Astrocyte of the hippocampus (primary cell): ENCODE results near the gene P3H1.
A peak's percentile ranks its signal among the peaks of the same experiment; 100 is the strongest.
"Not testable (repeated sequence)": the region's sequence is repeated elsewhere in the genome, so short reads cannot be mapped to it uniquely, and the experiment has no call there.

Experiments used
- DNase-seq: peaks from one replicate; pipeline ENCODE4 v3.0.0; 2011; ENCODE audit warnings: low read depth, low spot score

Gene P3H1, protein sequence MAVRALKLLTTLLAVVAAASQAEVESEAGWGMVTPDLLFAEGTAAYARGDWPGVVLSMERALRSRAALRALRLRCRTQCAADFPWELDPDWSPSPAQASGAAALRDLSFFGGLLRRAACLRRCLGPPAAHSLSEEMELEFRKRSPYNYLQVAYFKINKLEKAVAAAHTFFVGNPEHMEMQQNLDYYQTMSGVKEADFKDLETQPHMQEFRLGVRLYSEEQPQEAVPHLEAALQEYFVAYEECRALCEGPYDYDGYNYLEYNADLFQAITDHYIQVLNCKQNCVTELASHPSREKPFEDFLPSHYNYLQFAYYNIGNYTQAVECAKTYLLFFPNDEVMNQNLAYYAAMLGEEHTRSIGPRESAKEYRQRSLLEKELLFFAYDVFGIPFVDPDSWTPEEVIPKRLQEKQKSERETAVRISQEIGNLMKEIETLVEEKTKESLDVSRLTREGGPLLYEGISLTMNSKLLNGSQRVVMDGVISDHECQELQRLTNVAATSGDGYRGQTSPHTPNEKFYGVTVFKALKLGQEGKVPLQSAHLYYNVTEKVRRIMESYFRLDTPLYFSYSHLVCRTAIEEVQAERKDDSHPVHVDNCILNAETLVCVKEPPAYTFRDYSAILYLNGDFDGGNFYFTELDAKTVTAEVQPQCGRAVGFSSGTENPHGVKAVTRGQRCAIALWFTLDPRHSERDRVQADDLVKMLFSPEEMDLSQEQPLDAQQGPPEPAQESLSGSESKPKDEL

DNA sequence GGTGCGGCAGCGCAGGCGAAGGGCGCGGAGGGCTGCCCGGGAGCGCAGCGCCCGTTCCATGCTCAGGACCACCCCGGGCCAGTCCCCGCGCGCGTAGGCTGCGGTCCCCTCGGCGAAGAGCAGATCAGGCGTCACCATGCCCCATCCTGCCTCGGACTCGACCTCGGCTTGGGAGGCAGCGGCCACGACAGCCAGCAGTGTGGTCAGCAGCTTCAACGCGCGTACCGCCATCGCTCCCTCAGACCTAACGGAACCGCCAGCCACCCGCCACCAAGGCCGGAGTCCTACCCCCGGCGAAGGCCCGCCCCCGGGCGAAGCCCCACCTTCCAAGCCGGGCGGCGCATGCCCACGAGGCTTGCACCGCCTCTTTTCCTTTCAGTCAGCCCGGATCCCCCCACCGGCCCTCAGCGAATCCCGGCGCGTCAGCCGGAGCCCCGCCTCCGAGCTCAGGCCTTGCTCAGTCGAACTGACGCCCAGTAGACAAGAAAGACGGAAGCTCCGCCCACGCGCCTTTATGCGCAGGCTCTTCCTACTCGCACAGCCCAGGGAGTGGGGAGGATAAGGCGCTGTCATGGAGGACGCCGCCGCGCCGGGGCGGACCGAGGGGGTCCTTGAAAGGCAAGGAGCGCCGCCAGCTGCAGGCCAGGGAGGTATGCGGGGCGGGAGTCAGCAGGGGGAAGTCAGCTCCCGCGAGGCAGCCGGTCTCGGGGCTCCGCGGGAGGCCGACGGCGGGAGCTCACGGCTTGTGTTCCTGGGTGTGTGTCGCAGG is at the start of gene P3H1, which contains the start of gene C1orf50:
TSS of gene P3H1 (minus strand) at position 288 of the 769 bp plus-strand sequence. CDS start at position 231, 57 bp downstream.
TSS of gene C1orf50 (plus strand) at position 509 of the 769 bp plus-strand sequence. CDS start at position 572, 63 bp downstream.
- DNase-seq, result peak; percentile 100

DNA sequence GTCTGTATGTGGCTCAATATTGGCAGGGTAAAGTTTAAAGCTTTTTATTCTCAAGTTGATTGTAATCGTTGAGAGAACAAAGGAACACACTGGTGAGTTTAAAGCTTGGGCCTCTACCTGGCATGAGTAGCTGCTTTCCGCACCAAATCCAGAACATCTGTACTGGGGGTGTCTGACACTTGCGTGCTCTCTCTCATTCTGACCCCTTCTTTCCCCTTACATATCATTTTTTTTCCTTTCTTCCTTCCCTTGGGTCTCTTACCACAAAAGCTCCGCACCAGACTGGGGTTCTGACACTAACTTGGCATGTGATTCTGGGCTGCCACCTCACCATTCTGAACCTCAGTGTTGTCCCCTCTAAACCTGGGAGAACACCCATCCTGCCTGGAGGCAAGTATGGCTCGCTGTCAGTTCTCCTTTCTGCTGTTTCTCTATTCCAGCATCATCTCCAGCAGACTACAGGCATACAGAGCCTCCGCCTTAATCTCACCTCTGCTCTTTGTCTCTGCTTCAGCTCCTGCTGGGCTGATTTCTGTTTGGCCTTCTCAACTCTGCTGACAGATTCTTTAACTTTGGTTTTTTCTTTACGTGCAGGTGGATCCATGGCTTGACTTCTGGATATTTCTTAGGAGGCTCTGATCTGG is 49.2 kb upstream of the P3H1 start:
- DNase-seq, result peak; percentile 42

DNA sequence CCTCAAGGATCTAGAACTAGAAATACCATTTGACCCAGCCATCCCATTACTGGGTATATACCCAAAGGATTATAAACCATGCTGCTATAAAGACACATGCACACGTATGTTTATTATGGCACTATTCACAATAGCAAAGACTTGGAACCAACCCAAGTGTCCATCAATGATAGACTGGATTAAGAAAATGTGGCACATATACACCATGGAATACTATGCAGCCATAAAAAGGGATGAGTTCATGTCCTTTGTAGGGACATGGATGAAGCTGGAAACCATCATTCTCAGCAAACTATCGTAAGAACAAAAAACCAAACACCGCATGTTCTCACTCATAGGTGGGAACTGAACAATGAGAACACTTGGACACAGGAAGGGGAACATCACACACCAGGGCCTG is 48.0 kb upstream of the P3H1 start:
- not testable (repeated sequence) for DNase-seq

DNA sequence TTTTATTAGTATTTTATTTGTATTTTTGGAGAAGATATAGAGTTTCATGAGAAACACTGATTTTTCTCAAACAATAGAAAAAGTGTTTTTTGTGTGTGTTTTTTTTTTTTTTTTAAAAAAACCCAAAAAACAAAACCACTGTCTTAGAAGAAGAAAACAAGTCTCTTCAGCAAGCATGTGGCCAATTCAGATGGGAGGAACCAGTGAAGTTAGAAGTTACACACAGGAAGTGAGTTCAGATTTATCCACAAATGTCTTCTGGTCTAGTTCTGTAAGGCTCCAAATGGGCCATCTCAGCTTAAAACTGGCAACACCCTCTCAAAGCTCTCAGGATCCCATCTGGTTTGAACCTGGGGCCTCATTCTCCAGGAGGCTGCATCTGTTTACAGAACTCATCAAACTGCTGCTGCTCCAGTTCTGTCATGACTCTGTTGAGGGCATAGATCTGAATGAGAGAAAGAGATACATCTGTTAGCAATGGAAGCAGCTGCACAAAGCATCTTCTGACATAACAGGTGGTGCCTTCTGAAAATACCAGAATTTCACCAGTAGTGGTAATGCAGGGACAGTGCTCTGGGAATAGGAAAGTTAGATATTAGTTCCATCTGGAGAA is 40.3 kb upstream of the P3H1 start:
- DNase-seq, result no peak

DNA sequence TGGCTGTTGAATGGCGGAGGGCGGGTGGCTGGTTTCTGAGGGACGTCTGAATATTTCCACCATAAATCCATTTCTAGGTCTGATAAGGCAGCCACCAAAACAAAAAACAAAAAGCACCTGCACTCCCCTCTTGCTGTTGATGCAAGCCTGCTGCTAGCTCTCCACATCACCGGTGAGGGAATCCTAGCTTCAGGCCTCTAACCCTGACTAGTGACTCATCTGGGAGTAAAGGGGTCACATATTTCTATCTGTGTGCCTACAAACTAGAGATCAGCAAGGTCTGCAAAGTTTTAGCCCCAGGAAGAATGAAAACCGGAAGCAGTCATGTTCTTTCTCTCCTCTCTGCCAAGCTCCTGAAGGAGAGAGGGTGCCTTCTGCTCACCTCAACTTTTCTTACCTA is 39.8 kb upstream of the P3H1 start:
- DNase-seq, result no peak

DNA sequence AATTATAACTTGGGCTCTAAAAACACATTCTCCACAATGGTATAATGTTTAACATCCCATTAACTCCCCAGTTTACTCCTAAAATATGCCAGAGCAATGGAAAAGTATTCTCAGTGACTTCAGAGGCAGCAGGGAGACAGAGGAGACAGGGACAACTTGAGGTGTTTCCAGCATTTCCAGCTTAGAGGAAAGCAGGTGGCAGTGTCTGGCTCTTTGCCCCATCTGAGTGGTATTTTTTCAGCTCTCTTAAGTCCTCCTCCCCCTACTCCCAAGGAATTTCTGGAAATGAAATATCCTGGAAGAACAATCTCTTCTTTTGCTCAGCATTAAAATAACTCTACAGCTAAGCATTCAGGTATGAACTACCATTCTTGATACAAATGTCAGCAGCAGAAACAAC is 39.3 kb upstream of the P3H1 start:
- no peak for DNase-seq

DNA sequence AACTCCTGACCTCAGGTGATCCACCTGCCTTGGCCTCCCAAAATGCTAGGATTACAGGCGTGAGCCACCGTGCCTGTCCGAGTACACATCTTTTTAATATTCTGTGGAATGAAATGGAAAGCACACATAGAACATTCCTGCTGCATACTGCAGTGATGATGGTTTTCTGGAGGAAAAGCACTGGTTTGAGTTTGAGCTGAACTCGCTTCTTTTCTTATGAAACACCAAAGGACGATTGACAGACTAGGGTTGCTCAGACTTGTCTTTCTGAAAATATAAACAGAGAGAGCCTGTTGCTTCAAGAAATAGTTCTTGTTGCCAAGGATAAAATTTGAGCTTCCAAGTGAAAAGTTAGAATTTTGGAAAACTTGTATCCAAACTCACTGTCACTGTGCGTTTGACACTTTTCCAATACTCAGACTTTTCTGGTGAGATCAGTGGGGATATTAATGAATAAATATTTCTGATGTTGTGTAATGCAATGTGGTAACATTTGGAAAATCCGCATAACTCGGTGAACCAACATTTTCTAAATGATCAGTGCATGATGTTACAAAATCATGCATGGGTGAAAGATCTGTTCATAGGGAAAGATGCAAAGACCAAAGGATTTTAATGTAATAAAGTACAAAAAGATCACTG is 35.1 kb upstream of the P3H1 start:
- DNase-seq, result no peak

DNA sequence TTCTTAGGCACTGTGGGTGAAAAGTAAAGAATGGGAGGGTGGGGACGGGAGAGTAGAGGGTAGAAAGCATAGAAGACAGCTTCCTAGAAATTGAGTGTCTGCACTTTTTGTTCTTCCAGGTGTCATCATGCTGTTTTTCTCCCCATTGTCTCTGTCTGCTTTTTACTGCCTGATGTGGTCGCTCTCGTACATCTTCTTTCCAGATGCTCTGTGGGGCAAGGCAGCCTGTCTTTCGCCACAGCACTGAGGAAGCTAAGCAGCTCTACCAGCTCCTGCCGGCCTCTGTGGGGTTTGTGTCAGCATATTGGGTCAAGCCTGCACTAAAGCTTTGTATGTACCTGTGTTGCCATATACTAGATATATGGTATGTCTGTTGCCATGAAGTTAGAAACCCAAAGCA is 31.2 kb upstream of the P3H1 start:
- no peak for DNase-seq

DNA sequence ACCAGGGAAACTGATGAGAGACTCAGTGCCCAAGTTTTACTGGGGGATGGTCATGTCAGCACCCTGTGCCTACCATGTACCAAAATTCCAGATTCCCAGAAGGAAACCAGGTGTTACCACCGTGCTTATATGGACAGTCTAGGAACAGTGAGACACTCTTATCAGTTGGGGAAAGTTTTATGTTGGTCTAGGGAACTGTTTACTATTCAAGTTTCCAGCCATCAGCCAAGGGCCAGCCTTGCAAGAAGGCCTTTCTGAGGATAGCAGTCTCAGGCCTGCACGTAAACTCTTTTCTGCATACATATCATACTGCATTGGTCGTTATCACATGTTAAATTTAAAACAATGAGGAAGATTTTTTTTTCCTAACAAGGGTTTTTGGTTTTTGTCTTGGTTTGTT is 30.6 kb upstream of the P3H1 start:
- no peak for DNase-seq

DNA sequence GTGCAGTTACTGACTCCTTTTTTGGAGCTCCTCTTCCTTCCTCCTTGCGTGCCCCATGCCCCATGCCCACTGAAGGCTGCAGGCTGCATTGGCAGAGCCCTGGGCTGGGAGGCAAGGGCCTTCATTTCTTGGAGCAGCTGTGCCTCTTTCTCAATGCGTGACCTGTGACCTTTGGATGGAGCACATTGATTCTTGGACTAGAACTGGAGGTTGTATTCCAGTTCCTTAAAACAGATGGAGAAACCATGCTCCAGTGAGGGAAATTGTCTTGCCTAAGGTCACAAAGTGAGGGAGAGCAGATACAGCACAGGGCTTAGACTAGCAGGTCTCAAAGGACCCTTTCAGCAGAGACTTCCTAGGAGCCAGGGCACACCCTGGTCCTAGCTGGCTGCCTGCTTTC is 27.0 kb upstream of the P3H1 start:
- no peak for DNase-seq

DNA sequence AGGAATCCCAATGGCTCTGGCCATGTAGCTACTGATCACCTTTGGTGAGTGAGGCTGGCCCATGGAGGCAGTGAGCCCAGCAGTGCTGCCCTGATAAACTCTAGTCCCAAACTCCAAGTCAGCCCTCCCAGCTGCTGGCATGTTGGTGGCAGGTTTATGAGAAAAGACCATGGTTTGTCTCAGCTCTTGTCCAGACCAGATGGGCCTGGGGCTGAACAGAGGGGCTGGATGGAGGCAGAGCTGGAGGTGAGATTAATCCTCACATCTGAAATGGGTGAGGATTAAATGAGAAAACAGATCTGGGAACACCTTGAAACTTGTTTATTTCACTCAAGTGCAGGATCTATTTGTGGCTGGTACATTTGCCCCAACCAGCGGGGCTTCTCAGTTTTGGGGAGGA is 21.2 kb upstream of the P3H1 start:
- no peak for DNase-seq

DNA sequence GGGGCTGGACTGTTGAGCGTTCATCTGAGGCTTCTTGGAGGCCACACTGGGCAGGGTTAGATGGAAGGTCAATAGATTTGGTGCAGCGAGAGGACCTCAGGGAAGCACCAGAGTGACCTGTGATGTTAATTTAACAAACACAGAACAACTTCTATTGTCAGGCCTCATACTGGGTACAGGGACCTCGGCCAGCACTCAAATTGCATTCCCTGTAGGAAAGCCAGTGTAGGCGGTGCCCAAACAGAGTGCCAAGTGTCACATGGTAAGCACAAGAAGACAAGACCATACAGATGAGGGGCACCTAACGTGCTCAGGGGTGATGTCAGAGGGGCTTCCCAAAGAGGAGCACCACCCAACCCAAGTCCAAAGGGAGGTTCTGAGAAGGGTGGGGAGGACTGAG is 19.3 kb upstream of the P3H1 start:
- no peak for DNase-seq

DNA sequence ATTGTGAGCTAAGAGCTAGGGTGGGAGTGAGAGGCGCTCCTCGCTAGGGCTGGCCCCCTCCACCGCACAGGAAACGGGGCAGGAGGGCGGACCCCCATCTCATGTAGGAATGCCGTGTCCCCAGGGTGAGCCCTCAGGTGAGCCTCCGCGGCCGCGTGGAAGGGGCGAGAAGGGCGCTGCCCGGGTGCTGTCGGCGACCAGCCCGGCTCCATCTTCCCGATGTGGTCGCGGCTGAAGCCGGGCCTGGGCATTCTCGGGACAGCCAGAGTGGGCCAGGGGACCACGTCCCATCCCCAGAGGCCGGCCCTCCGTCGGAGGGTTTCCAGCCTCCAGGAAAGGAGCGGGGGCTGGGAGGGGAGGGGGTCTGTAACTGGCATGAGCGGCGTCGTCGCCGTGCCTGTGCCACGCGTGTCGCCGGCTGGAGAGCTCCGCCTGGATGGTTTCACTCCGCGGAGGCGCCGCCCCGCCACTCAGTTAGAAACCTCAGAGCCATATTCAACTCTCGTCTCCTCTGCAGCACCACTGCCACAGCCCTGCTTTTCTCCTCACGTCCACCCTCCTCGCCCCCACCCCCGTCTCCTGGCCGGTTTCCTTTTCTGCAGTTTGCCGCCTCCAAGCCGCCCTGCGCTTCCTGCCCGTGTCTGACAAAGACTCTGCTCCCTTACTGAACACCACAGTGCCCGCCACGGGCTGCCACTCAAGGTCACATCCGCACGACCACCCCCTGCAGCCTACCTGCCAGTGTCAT is 18.3 kb upstream of the P3H1 start, which contains the start of gene TMEM269:
TSS of gene TMEM269 (plus strand) at position 46 of the 748 bp plus-strand sequence. CDS start 4,903 bp downstream, outside the sequence.
- DNase-seq, result peak; percentile 39

DNA sequence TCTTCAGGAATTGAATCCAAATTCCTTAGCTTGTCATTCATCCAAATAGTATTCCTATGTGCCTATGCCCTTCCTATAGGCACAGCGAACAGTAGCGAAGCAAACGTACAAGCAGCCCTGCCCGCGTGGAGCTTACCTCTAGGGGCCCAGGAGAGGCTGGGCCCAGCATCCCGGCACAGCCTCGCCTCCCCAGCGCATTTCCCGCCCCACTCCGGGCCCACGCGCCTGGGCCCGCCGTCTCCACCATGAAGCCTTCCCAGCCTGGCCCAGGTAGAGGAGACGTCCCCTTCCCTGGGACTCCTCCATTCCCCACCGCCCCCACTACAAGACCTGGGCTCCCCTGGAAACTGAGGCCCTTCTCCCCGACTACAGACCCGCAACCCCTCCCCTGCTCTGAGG is 17.7 kb upstream of the P3H1 start:
- DNase-seq, result no peak

DNA sequence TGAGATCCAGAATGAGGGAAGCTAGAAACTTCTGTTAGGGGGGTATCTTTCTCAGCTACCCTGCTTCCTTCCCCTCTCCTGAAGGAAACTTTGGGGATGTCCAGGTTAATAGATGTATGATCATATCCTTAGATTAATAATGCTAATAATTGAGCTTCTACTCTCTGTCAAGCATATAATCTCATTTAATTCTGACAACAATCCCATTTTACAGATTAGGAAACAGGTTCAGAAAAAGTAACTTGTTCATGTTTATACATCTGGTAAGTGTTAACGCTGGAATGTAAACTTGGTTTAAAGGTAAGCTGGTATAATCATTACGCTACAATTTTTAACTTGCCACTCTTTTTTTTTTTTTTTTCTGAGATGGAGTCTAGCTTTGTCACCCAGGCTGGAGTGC is 16.3 kb upstream of the P3H1 start:
- no peak for DNase-seq

DNA sequence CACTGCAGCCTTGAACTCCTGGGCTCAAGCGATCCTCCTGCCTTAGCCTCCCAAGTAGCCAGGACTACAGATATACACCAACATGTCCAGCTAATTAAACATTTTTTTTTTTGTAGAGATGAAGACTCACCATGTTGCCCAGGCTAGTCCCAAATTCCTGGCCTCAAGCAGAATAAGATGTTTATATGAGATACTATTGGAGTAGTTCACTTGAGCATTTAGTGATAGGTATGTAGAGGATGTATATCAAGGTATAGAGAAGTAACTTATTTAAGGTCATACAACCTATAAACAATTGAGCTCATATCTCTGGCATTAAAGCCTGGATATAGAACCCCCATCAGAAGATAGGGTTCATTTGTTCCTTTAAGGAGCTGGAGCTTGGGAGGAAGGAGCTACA is 13.3 kb upstream of the P3H1 start:
- DNase-seq, result no peak

DNA sequence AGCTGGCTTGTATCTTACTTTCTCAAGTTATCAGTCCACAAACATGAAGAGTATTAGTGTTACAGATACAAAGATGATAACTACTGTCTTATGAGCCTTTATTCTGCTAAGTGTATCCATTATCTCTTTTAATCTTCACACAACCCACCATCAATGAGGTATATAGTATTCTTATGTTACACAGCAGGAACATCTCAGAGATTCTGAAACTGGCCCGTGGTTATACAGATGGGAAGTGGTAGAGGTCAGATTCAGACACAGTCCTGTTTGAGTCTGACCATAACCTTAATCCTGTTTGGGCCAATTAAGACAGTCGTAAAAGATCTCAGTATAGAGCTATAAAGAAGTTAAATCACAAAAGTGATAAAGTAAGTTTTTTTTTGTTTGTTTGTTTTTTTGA is 12.9 kb upstream of the P3H1 start:
- no peak for DNase-seq

DNA sequence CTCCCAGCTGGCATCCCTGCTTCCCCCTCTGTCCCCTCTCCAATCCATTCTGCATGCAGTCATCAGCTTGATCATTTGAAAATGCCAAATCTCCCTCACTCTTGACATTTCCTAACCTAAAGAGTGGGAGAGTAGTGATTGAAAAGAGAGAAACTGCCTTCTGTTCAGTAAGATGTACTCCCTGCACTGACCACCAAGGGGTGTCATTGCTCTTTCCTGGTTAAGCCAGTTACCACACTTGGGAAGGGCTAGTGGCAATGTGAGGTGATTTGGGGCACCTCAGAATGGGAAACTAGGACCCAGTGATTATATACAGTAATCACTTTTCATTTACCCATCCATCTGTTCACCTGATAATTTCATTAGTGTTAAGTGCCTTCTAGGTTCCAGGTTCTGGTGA is 11.0 kb upstream of the P3H1 start:
- peak; percentile 49 for DNase-seq

DNA sequence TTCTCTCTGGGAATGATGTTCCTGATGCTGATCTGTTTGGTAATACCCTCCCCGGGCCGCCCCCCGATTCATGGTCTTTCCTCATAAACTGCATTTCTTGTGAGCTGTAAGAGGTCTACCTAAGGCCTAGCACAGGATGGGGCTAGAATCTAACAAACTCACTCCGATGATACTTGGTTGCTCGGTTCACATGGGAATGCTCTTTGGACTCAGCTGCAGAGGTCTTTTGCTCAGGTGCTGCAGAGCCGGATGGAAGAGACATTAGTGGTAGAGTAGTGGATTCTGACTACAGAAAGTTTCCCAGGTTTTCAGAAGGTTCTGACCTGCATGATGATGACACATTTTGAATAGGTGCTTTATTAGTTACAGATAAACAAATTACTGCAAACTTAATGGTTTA is 9.7 kb upstream of the P3H1 start:
- DNase-seq, result no peak
